NCI-H446 treated with DMSO at 0.1 percent for 48 hours (cell line): ENCODE results near the gene BACH1.
"Not testable (repeated sequence)": the region's sequence is repeated elsewhere in the genome, so short reads cannot be mapped to it uniquely, and the experiment has no call there.

Experiments
- DNase-seq: peaks from one replicate; lab custom pipeline; 2025; lab: John Stamatoyannopoulos, UW

BACH1 gene

GRCh38 chr21:29346771-29347170 is 48.0 kb downstream of the BACH1 start:
- no peak for DNase-seq

GRCh38 chr21:29347274-29347681 is 48.6 kb downstream of the BACH1 start:
- no peak for DNase-seq

DNA sequence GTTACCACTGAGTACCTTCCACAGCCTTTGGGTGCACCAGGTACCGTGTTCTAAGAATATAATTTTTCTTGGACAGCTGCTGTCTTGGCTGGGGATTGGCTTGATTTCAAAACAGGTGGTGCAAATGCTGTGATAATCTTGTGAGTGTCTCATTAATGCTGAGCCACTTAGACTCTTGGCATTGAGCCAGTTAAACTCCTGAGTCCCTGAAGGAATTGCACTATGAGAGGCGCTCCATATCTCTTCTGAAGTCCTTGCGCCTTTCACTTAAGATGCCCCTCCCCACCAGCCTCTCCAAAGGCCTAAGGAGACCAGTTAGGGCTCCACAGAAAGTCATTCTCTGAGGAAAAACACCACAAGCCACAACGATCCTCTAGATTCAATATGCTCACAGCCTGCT is 51.0 kb downstream of the BACH1 start:
- DNase-seq, result no peak

DNA sequence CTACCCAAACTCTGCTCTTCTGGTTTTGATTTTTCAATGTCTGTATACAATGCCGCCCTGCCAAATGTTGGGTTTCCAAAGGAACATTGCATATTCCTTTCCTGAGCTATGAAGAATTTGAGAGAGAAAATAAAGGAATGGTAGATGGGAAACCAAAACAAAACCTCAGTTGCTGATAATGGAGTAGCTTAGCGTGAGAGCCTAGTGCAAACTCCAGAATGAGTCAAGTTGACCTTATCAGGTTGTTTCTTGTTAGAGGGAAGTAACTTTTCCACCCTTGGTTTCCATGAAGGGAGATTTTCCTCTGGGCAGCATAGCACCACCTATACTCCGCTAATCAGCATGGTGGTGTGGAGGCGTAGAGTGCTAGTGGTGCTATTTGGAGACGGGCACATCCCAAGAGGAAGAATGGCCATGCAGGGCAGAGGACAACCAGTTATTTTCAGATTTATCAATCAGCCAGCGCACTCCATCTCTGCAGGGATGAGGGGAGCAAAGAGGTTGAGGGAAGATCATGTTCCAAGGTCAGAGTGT is 51.6 kb downstream of the BACH1 start:
- no peak for DNase-seq

DNA sequence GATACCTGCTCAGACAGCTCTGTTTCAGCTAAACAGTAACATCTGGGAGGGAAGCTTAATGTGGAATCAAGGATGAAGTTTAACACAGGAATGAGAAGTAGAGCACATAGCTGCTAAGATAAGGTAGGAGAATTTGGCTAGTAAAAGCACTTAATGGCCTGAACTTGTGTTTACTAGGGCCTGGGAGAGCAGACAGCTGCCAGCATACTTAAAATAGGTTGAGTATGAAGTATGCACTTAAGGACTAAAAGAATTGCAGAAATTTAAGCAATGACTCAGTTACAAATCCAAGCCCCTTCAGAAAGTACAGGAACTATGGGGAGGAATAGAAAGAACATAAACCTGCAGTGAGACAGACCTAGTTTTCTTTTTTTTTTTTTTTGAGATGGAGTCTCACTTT is 53.0 kb downstream of the BACH1 start:
- DNase-seq, result no peak

DNA sequence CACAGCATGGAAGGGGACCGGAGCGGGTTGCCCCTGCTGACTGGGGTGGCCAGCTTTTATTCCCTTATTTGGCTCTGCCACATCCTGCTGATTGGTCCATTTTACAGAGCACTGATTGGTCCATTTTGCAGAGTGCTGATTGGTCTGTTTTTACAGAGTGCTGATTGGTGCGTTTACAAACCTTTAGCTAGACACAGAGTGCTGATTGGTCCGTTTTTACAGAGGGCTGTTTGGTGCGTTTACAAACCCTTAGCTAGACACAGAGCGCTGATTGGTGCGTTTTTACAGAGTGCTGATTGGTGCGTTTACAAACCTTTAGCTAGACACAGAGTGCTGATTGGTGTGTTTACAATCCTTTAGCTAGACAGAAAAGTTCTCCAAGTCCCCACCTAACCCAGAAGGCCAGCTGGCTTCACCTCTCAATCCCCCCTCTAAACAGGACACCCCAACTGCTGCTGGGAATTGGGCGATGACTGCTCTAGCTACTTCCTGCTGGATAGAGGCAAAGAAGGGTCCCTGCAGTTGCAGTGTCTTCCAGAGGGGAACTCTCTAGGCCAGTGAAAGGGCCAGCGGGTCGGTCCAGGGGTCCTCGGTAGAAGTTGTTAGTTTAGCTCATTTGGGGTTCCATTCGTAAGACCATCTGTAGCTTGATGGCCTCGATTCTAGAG is 56.5 kb downstream of the BACH1 start:
- not testable (repeated sequence) for DNase-seq

GRCh38 chr21:29356291-29356690 is 57.6 kb downstream of the BACH1 start:
- not testable (repeated sequence) for DNase-seq

- DNase-seq, result not testable (repeated sequence)
These were observed 58.1 kb downstream of the BACH1 start for GRCh38 chr21:29356810-29357209.

DNA sequence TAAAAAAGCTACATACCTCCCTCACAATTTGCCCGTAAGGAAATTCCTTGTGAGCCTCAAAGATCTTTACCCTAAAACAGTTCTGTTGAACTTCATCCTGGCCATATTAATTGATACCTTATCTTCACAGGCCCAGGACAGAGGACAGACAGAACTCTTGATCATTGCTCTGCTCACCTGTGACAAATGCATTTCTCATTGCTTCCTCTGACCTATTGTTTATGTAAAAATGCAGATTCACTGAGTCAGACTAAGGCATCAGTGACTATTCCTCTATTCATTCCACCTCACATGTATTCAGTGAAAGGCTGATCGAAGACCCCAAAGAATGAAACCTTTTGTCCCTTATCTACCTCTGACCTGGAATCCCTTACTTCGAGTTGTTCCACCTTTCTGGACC is 61.0 kb downstream of the BACH1 start:
- DNase-seq, result no peak

DNA sequence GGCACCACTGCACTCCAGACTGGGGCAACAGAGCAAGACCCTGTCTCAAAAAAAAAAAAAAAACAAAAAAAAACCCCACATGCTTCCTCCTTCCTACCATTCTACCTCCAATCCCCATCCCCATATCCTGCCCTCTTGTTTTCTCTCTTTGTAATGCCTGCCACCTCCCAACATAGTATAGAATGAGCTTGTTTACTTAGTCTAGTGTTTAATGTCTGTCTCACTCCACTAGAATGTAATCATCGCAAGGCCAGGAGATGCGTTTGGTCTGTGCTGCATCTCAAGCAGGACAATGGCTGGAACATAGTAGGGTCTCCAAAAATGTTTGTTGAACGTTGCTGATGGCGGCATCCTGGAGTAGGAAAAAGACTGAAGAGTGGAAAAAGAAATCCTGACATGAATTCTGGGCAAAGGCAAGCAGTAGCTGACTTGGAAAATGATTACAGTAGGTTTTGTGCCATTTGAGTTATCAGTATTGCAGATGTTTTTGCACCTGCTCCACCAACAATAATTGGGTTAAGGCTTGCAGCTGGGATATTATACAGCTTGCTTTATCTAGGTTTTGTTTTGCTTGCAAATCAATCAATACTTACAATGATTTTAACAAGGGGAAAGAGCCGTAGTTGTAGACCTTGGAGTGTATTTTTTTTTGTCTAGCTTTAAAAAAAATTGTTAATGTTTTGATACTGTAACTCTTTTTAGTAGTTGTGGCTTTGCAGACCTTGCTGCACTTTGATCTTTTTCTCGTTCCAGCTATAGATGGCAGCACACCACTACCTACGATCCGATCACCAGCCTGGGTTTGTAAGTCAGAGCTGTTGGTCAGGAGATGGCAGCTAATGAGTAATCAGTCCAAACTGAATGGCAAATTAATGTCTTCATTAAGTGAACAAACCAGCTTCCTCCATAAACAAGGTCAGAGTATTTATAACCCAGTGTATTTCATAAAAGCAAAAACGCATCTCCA is 62.4 kb downstream of the BACH1 start:
- DNase-seq, result no peak

DNA sequence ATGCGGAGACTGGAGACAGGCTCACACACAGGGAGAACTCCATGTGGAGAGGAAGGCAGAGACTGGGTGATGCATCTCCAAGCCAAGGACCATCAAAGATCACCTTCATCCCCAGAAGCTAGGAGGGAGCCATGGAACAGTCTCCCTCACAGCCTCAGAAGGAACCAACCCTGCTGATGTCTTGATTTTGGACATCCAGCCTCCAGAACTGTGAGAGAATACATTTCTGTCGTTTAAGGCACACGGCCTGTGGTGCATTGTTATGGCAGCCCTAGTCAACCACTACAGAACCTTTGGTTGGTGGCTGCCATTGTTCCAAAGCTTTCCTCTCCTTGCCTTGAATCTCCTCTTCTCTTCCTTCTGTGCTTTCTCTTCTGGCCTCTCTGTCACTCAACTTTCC is 64.0 kb downstream of the BACH1 start:
- no peak for DNase-seq

DNA sequence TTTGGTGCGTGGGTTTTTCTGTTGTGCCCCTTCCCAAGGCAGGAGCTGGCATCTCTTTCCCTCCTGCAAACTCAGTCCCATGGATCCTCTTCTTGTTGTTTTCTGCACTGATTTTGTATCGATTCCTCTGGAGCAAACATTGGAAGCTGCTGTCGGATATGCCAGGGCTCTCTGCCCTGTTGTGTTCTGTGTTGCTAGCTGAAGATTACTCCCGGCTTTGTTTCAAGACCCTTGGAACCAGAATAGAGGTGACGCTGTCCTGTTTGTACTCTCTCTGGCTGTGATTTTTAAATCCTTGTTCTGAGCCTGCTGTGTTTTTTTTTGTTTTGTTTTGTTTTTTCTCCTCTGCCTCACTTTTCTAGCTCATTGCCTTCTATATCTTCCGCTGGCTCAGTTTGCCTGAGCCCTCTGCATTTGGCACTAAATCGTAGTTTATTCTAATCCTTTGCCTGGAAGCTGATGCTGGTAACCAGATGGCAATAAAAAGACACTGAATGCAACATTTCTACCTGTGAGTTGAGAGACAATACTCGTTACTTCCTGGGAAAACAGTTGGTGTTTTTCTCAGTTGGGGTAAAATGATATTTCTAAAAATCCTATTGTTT is 67.0 kb downstream of the BACH1 start:
- DNase-seq, result peak; percentile 72

DNA sequence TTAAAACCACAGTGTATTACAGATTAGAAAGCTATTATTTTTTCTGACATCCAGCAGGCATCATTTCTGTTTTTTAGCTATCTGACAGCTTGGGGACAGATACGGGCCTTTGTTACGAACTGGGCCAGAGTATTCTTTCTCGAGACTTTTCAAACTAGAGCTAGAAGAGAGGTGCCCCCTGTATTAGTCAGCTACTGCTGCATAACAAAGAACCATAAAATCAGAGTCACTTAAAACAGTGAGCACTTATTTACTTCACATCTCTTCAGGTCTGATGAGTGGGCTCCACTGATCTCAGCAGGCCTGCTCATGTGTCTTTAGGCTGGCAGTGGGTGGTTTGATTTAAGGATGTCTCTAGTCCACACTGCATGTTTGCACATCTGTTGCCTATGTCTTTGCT is 67.8 kb downstream of the BACH1 start:
- DNase-seq, result no peak

GRCh38 chr21:29367335-29367734 is 68.6 kb downstream of the BACH1 start:
- no peak for DNase-seq

DNA sequence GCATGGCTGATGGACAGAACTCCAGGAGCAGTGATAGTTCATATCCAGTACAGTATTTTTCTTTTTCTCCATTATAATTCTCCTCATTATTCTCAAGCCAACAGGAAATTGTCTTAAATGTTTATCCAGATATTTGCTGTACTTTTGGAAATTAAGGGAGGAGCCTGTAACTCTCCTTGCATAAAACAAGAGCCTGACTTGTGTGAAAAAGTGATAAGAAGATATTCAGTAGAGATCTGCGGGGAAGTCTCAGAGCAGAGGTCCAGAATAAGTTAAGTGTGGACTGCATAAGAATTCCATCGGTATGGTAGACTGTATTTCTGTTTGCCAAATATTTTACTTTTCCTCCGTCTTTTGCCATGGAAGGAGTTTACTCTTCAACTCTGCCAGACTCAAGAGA is 70.2 kb downstream of the BACH1 start:
- DNase-seq, result no peak

- no peak for DNase-seq
These were observed 72.7 kb downstream of the BACH1 start for GRCh38 chr21:29371464-29371863.

DNA sequence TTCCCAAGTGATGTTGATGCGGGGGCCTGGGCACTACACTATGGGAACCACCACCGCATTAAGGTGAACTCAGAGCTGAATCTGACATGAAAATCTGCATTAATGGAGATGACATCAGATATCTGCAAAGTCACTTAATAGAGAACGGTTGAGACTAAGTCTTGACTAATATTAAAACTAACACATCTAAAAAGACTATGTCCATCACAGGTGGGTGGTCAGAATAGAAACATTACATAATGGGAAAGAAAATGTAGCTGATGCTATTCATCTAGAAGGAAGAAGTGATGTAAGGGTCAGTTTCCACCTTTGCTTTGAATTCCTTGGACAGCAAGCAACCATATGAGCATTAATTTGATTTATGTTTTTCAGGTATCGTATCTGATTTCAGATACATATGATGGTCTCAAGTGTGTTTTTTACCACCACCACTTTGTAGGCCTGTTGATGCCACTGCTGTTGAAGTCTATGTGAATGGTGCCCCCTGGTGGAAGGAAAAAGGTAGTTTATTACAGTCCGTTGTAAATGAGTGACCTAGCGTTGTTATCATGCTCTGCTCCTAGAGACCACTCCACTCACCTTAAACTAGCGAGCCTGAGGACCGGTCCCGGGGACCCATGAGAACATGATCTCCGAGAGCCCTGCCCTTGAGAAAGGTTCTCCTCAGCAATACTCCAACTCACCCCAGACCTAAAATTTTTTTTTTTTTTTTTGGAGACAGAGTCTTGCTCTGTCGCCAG is 73.5 kb downstream of the BACH1 start:
- peak; percentile 55 for DNase-seq

DNA sequence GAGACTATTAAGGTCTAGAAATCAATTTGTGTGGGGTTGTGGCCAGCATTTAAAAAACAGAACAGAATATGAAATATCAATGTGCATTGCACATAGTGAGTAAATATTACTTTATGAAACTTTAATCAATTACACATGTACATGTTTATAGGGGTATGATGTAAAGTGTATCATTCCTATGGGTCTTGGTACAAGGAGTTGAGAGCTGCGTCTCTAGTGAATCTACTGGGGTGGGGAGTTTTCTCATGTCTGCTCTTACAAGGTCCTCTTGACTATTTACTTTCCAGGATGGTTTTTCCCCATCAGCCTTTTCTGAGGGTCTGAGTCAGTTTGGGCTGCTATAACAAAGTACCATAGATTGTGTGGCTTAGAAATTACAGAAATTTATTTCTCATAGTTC is 75.8 kb downstream of the BACH1 start:
- DNase-seq, result no peak

DNA sequence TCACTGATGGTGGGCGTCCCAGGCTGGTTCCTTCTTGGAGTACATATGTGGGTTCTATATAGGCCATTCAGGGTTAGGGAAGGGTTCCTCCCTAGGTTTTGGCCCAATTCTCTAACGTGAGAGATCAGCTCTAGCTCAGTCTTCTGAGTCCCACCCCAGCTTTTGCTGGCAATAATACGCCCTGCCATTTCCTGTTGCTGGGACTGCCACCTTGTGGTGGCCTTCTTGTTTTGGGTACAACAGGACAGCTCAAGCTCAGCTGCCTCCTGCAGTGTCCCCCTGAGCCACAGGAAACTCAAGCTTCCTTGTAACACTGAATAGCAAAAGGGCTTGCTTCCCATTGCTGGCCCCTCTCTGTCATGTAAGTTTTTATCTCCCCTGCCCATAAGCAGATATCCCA is 77.8 kb downstream of the BACH1 start:
- DNase-seq, result no peak

GRCh38 chr21:29377266-29377665 is 78.5 kb downstream of the BACH1 start:
- no peak for DNase-seq

DNA sequence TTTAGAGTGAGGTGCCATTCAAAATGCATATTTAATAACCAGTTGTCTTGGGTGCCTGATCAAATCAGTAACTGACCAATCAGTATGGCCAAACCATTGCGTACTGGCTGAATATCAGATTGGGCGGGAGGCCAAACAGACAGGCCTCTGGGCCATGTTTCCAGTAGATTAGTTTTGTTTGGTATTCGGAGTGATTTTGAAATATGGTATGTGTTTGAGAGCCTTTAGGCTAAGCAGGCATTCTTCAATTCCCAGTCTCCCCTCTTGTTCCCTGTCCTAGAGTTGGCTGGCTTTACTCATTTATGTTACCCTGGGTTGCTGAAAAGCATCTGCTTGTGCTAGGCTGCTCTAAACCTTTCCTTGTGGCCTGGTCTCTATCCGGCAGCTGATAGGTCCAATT is 80.1 kb downstream of the BACH1 start:
- no peak for DNase-seq

GRCh38 chr21:29379517-29380054 is 80.9 kb downstream of the BACH1 start:
- DNase-seq, result no peak
